Subcutaneous adipose tissue (tissue), 4 donors: ENCODE results near the gene GNB1. TPM values are rescaled to one million over a fixed set of nuclear protein-coding genes. Genes with fewer than 3 reads are reported as not detected.

Source experiments
- total RNA-seq, 4 donors: library from RNA; depleted of rRNA; stranded (reverse); fragments of >200 nt; gene quantifications; one replicate each; pipeline ENCODE4 v1.1.0, GENCODE V29; 2016
- TF ChIP-seq, protein P1 (sequence below): fragments of 450-650 bp; IDR thresholded peaks from one replicate; pipeline ENCODE4 v1.5.1; 2016; ENCODE audit warnings: low read depth, mild to moderate bottlenecking, control low read depth, antibody characterized with exemption, moderate library complexity

Gene GNB1
- total RNA-seq, 4 donors from 2014 or later: 157 to 173 (median 164) TPM

GRCh38 chr1:1937061-1937460, 46.2 kb upstream of the GNB1 start:
- TF ChIP-seq, protein P1, sequence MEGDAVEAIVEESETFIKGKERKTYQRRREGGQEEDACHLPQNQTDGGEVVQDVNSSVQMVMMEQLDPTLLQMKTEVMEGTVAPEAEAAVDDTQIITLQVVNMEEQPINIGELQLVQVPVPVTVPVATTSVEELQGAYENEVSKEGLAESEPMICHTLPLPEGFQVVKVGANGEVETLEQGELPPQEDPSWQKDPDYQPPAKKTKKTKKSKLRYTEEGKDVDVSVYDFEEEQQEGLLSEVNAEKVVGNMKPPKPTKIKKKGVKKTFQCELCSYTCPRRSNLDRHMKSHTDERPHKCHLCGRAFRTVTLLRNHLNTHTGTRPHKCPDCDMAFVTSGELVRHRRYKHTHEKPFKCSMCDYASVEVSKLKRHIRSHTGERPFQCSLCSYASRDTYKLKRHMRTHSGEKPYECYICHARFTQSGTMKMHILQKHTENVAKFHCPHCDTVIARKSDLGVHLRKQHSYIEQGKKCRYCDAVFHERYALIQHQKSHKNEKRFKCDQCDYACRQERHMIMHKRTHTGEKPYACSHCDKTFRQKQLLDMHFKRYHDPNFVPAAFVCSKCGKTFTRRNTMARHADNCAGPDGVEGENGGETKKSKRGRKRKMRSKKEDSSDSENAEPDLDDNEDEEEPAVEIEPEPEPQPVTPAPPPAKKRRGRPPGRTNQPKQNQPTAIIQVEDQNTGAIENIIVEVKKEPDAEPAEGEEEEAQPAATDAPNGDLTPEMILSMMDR: no peak

DNA sequence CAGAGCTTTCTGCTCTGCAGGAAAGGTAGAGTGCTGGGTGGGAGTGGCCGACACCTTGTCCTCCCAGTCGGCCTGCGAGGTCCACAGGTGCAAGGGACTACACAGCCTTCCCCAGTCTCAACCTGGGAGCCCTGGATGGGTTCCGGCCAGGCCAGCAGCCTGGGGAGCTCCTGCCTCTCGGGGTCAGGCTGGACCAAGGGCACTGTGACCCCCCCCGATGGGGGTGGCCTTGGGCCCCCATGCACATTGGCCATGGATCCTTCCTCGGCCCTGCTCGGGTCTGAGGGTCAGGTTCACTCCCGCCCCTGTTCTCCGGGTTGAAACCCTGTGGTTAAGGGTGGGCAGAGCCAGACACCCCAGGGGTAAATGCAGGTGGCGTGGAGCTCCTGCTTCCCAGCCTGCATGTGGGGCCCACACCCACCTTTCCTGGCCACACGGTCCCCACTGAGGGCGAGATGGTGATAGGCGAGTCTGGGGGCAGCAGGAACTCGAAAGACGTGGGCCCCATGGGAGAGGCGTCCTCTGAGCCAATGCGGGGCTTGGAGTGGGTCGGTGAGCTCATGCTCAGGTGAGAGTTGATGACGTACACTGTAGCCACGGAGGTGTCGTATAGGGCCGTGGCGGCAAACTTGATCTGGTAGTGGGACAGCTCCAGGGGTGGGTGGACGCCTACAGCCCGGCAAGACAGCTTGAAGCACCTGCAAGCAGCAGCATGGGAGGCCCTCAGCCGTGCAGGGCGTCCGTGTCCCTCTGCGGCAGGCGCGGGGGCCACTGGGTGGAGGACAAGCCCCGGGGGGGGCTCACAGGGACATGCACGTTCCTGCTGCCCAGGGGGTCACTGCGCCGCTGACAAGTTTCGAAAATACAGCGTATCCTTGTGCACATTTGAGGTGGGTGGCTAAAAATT, 39.0 kb upstream of the GNB1 start:
- TF ChIP-seq, protein P1: no peak

- TF ChIP-seq, protein P1: no peak
Observed at GRCh38 chr1:1929102-1929638, 38.3 kb upstream of the GNB1 start.

- TF ChIP-seq, protein P1: no peak
Observed at GRCh38 chr1:1928231-1929101, 37.6 kb upstream of the GNB1 start.

DNA sequence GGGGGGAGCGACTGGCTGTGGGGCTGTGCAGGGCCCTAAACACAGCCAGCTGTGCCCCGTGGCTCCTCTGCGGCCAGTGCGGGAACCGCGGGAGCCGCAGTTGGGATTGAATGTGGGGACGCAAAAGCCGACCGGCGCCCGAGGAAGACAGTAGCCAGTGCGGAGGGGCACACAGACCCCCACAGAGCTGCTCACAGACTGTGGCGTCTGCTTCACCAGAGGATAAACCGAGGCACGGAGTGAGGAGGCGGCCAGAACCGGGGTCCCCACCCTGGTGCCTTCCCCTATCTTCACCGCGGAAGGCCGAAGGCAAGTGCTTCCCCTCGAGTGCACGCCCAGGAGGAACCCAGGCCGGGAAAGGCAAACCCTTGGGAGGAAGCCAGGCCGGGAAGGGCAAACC, 36.9 kb upstream of the GNB1 start:
- TF ChIP-seq, protein P1: no peak

DNA sequence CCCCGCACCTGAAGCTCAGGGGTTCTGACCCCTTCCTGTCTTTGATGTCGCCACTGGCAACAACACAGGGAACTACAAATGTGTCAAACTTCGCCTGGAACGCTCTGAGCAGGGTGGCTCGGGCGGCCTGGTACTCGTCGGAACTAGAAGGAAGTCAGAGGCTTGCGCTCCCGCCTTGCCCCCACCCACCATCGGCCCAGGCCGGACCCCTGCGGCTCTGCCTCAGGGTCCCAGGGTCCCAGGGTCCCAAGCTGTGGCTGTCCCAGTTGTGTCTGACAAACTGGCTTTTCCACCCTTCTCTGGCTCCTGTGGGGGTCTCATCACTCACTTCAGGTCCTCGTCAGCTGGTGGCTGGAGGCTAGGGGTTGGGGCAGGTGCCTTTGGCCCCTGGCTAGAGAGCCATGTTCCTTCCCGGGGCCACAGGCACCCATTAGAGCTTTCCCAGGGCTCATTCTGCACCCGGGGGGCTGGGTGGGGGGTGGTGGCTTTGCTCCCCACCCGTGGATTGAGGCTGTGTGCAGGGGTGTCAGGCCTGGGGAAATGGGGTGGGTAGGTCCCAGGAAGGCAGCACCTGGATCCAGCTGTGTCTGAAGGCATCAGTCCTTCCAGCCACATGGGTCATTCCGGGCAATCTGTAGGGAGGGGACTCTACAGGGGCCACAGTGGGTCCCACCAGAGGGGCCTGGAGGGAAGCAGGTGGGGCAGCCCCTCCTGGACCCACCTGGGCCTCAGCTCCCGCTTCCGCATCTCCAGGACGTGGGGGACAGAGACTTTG, 36.2 kb upstream of the GNB1 start:
- TF ChIP-seq, protein P1: no peak
